GM19239 (cell line): Measurements from ENCODE around the gene ERCC1.
"Not testable (repeated sequence)": the region's sequence is repeated elsewhere in the genome, so short reads cannot be mapped to it uniquely, and the experiment has no call there.

Experiments
- DNase-seq: peaks from one replicate; pipeline ENCODE4 v3.0.0; 2011; ENCODE audit warnings: low spot score; ENCODE audit not compliant: insufficient read length
- FAIRE-seq: peaks from 2 replicates; lab custom pipeline; 2011; peaks lifted over from hg19 to GRCh38; lab: Jason Lieb, UNC

ERCC1 gene

GRCh38 chr19:45432543-45432942, 8.8 kb upstream of the ERCC1 start:
- not testable (repeated sequence) for DNase-seq, FAIRE-seq

DNA sequence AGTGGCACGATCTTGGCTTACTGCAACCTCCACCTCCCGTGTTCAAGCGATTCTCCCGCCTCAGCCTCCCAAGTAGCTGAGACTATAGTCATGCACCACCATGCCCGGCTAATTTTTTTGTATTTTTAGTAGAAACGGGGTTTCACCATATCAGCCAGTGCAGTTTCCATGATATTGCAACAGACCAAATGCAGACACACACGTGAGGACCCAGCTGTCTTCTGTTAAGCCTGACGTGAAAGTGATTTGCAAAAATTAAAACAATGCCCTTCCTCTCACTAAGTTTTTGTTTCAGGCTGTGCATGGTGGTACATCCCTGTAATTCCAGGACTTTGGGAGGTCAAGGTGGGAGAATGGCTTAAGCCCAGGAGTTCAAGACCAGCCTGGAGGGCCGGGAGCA, 7.3 kb upstream of the ERCC1 start:
- DNase-seq, FAIRE-seq: not testable (repeated sequence)

- FAIRE-seq, DNase-seq: not testable (repeated sequence)
Measured at GRCh38 chr19:45429896-45430295, 6.2 kb upstream of the ERCC1 start.

- DNase-seq (no peak), FAIRE-seq (no peak)
Measured at GRCh38 chr19:45428384-45429231, 4.9 kb upstream of the ERCC1 start.

DNA sequence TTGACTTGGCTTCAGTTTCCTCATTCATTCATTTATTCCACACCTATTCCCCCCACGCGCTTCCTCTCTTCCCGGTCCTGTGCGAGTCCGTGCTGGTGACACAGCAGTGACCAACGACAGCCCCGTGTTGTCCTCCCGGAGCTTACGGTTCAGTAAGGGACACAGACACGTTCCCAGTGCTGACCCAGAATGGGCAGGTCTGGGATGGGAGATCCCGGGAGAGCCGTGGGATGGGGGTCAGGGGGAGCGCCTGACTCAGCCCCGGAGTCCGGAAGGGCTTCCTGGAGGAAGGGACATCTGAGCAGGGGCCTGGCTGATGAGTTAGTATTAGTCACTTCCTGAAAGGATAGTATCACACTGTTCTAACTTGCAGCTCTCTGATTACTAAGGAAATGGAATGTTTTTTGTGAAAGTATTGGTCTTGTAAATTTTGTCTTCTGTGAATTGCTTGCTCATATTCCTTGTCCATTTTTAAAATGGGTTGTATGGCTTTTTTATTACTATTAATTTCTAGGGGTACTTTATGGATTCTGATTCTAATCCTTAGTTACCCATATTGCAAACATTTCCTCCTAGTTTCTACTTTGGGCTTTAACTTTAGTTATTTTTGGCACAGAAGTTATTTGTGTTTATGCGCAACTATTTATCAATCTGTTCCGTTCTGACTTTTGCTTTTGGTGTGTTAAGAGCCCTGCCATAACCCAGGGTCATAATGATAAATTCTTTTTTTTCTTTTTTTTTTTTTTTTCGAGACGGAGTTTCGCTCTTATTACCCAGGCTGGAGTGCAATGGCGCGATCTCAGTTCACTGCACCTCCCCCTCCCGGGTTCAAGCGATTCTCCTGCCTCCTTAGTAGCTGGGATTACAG, 708 bp upstream of the ERCC1 start:
- FAIRE-seq (no peak), DNase-seq (no peak)

DNA sequence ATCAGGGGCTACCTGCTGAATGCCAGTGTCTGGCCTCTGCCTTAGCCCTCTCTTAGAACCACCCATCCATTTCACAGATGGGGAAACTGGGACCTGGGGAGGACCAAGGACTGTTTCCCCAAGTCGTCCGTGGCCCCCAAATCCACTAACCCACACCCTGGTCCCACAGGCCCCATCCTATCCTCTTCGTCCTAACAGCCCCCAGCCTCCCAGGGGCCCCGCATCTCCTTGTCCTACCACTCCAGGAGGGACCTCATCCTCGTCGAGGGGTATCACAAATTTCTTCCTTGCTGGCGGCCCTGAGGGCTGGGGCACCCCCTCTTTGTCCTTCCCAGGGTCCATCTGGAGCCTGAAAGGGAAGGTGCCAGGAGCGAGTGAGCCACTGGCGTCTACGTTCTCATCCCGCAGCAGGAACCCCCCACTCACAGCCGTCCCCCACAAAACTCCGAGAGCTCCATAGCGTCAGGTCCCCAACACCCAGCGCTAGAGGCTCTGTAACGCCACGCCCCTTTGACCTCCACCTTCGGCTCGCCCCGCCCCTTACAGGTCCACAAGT, 606 bp downstream of the ERCC1 start:
- no peak for FAIRE-seq
- DNase-seq: no peak

DNA sequence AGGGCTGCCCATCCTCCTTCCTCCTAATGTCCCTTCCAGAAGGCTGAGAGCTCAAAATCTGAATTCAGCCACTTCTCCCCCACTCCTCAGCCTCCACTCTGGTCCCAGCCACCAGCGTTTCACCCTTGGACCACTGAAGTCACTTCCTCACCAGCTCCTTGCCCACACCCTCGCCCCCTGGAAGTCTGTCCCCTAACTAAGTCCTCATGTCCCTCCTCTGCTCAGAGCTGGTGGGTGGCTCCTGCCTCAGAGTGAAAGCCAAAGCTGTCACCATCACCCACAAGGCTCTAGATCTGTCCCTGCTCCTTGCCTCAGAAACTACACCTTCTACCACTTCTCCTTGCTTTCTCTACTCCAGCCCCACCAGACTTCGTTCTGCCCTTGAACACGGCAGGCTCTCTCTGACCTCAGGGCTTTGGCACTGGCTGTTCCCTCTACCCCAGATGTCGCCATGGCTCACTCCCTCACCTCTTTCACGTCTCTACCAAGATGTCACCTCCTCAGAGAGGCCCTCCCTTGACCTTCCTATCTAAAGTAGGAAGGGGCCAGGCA, 1.7 kb downstream of the ERCC1 start:
- no peak for FAIRE-seq
- no peak for DNase-seq

- no peak for DNase-seq
- FAIRE-seq: no peak
Measured at GRCh38 chr19:45420871-45421270, 2.8 kb downstream of the ERCC1 start.

GRCh38 chr19:45420356-45420755, 3.4 kb downstream of the ERCC1 start:
- DNase-seq (no peak), FAIRE-seq (no peak)

DNA sequence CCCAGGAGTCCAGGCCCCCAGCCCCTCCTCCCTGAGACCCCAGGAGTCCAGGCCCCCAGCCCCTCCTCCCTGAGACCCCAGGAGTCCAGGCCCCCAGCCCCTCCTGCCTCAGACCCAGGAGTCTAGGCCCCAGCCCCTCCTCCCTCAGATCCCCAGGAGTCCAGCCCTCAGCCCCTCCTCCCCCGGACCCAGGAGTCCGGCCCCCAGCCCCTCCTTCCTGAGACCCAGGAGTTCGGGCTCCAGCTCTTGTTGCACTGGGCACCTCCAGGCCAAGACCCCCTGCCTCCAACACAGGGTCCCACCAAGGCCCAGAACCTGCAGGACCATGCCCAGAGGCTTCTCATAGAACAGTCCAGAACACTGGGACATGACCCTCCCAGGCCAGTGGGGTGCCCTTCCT, 3.8 kb downstream of the ERCC1 start:
- no peak for FAIRE-seq
- no peak for DNase-seq

- FAIRE-seq (peak; percentile 96), DNase-seq (peak; percentile 82)
Measured at GRCh38 chr19:45419396-45419795, 4.3 kb downstream of the ERCC1 start.

GRCh38 chr19:45418802-45419201, 4.9 kb downstream of the ERCC1 start:
- DNase-seq (no peak), FAIRE-seq (peak; percentile 72)

DNA sequence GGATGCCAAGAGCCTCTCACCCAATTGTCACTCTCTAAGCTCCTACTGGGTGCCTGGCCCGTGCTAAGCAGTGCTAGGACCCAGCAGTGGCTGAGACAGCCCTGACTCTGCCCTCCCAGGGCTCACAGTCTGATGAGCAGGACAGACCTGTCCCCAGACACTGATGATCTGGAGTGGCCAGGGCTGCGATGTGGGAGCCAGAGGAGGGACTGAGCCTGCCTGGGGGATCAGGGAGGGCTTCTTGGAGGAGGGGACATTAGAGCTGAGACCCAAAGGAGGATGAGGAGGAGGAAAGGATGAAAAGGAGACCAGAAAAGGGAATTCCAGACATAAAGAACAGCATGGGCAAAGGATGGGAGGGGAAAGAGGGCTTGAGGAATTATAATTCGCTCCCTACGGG, 6.6 kb downstream of the ERCC1 start:
- FAIRE-seq (no peak), DNase-seq (no peak)

GRCh38 chr19:45414468-45414867, 9.2 kb downstream of the ERCC1 start:
- DNase-seq (no peak), FAIRE-seq (no peak)

- FAIRE-seq: no peak
- DNase-seq: no peak
Measured at GRCh38 chr19:45413497-45413896, 10.2 kb downstream of the ERCC1 start.

DNA sequence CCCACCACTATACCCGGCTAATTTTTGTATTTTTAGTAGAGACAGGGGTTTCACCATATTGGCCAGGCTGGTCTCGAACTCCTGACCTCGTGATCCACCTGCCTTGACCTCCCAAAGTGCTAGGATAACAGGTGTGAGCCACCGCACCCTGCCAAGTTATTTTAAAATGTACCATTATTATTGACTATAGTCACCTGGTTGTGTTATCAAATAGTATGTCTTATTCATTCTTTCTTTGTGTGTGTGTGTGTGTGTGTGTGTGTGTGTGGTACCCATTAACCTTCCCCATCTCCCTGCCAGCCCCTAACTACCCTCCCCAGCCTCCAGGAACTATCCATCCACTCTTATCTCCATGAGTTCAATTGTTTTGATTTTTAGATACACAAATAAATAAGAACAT, 13.4 kb downstream of the ERCC1 start:
- FAIRE-seq, DNase-seq: not testable (repeated sequence)

DNA sequence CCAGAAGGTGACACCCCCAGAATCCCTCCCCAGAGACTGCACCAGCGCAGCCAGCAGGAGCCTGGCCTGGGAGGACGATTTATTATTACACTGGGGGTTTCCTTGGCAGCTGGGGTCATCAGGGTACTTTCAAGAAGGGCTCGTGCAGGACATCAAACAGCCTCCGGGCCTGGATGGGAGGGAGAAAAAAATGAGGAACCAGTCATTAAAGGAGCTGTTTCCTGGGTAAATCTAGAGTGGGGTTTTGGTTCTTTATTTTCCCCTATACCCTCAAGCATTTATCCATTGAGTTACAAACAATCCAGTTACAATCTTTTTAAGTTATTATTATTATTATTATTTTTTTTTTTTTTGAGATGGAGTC, 14.2 kb downstream of the ERCC1 start:
- FAIRE-seq (no peak), DNase-seq (no peak)

DNA sequence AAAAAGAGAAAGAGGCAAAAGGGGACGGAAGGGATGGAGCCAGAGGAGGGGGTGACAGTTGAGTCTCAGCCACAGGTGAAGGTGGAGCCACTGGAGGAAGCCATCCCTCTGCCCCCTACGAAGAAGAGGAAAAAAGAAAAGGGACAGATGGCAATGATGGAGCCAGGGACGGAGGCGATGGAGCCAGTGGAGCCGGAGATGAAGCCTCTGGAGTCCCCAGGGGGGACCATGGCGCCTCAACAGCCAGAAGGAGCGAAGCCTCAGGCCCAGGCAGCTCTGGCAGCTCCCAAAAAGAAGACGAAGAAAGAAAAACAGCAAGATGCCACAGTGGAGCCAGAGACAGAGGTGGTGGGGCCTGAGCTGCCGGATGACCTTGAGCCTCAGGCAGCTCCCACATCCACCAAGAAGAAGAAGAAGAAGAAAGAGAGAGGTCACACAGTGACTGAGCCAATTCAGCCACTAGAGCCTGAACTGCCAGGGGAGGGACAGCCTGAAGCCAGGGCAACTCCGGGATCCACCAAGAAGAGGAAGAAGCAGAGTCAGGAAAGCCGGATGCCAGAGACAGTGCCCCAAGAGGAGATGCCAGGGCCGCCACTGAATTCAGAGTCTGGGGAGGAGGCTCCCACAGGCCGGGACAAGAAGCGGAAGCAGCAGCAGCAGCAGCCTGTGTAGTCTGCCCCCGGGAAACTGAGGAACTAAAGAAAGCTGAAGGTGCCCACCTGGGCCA, 14.7 kb downstream of the ERCC1 start:
- FAIRE-seq (no peak), DNase-seq (no peak)

GRCh38 chr19:45408121-45408520, 15.6 kb downstream of the ERCC1 start:
- no peak for DNase-seq
- FAIRE-seq: no peak

GRCh38 chr19:45407585-45407984, 16.1 kb downstream of the ERCC1 start:
- FAIRE-seq, DNase-seq: not testable (repeated sequence)
